H9 (cell line): ENCODE data around the gene MCM3. TPM values are rescaled to one million over a fixed set of nuclear protein-coding genes. Genes with fewer than 3 reads are reported as not detected.

Source experiments
- DNase-seq: peaks from one replicate; pipeline ENCODE4 v3.0.0-alpha.2; 2017
- H2AFZ ChIP-seq: one replicate; pipeline ENCODE4 v1.6.1; 2013; ENCODE audit warnings: mild to moderate bottlenecking, low read length, control low read depth, moderate library complexity
- H2AK5ac ChIP-seq: 2 replicates; pipeline ENCODE4 v1.6.1; 2013; ENCODE audit warnings: low read length, control low read depth, mixed read lengths; ENCODE audit not compliant: insufficient read length
- H2BK120ac ChIP-seq: one replicate; pipeline ENCODE4 v1.6.1; 2013; ENCODE audit warnings: low read depth, mild to moderate bottlenecking, low read length, control low read depth, inconsistent platforms; ENCODE audit not compliant: poor library complexity, severe bottlenecking
- H2BK12ac ChIP-seq: 2 replicates; pipeline ENCODE4 v1.6.1; 2013; ENCODE audit warnings: low read length, control low read depth, mixed read lengths, low read depth; ENCODE audit not compliant: insufficient read length
- H2BK15ac ChIP-seq: 2 replicates; pipeline ENCODE4 v1.6.1; 2013; ENCODE audit warnings: low read depth, low read length, control low read depth
- H2BK20ac ChIP-seq: one replicate; pipeline ENCODE4 v1.6.1; 2013; ENCODE audit warnings: low read depth, mild to moderate bottlenecking, low read length, control low read depth, inconsistent platforms; ENCODE audit not compliant: poor library complexity, severe bottlenecking
- H2BK5ac ChIP-seq: 2 replicates; pipeline ENCODE4 v1.6.1; 2013; ENCODE audit warnings: low read length, control low read depth, mixed read lengths; ENCODE audit not compliant: insufficient read length
- H3K14ac ChIP-seq: 2 replicates; pipeline ENCODE4 v1.6.1; 2013; ENCODE audit warnings: low read length, control low read depth; ENCODE audit not compliant: insufficient read depth
- H3K18ac ChIP-seq: 2 replicates; pipeline ENCODE4 v1.6.1; 2013; ENCODE audit warnings: low read depth, mild to moderate bottlenecking, mixed read lengths, low read length, control low read depth; ENCODE audit not compliant: insufficient read length
- H3K23ac ChIP-seq: 2 replicates; pipeline ENCODE4 v1.6.1; 2013; ENCODE audit warnings: low read length, control low read depth, mixed read lengths, low read depth; ENCODE audit not compliant: insufficient read length
- H3K23me2 ChIP-seq: 2 replicates; pipeline ENCODE4 v1.6.1; 2013; ENCODE audit warnings: low read depth, mild to moderate bottlenecking, mixed read lengths, low read length, control low read depth; ENCODE audit not compliant: insufficient read length, poor library complexity, severe bottlenecking
- H3K27ac ChIP-seq: 2 replicates; pipeline ENCODE4 v1.5.1; 2013; ENCODE audit warnings: low read length, control low read depth, mixed read lengths, low read depth; ENCODE audit not compliant: insufficient read length
- H3K27me3 ChIP-seq: 2 replicates; pipeline ENCODE4 v1.6.1; 2013; ENCODE audit warnings: low read length, control low read depth, inconsistent platforms; ENCODE audit not compliant: insufficient read depth
- H3K4ac ChIP-seq: 2 replicates; pipeline ENCODE4 v1.6.1; 2013; ENCODE audit warnings: low read depth, mild to moderate bottlenecking, control low read depth, inconsistent platforms, low read length, moderate library complexity
- H3K4me1 ChIP-seq: 2 replicates; pipeline ENCODE4 v1.6.1; 2013; ENCODE audit warnings: low read length, control low read depth, inconsistent platforms; ENCODE audit not compliant: insufficient read depth
- H3K4me2 ChIP-seq: 2 replicates; pipeline ENCODE4 v1.6.1; 2013; ENCODE audit warnings: low read length, control low read depth, mixed read lengths; ENCODE audit not compliant: insufficient read length, insufficient read depth
- H3K56ac ChIP-seq: 2 replicates; pipeline ENCODE4 v1.6.1; 2013; ENCODE audit warnings: low read depth, mild to moderate bottlenecking, mixed read lengths, low read length, control low read depth; ENCODE audit not compliant: insufficient read length
- H3K79me1 ChIP-seq: 2 replicates; pipeline ENCODE4 v1.6.1; 2013; ENCODE audit warnings: low read depth, mild to moderate bottlenecking, moderate library complexity, low read length, control low read depth, inconsistent platforms; ENCODE audit not compliant: insufficient read depth, poor library complexity, severe bottlenecking
- H3K79me2 ChIP-seq: 2 replicates; pipeline ENCODE4 v1.6.1; 2013; ENCODE audit warnings: low read length, control low read depth, inconsistent platforms; ENCODE audit not compliant: insufficient read depth
- H3K9ac ChIP-seq: 2 replicates; pipeline ENCODE4 v1.6.1; 2013; ENCODE audit warnings: low read length, control low read depth, mixed read lengths; ENCODE audit not compliant: insufficient read length; ENCODE audit errors: extremely low read depth
- H3K9me3 ChIP-seq: one replicate; pipeline ENCODE4 v1.6.1; 2013; ENCODE audit warnings: low read depth, low read length, inconsistent platforms; ENCODE audit not compliant: control insufficient read depth
- H3T11ph ChIP-seq: one replicate; pipeline ENCODE4 v1.6.1; 2013; ENCODE audit warnings: mild to moderate bottlenecking, low read length, control low read depth, inconsistent platforms
- H4K20me1 ChIP-seq: one replicate; pipeline ENCODE4 v1.6.1; 2013; ENCODE audit not compliant: control insufficient read depth, insufficient read length, insufficient read depth
- H4K5ac ChIP-seq: 2 replicates; pipeline ENCODE4 v1.6.1; 2013; ENCODE audit warnings: low read depth, mild to moderate bottlenecking, mixed read lengths, low read length, control low read depth; ENCODE audit not compliant: insufficient read length
- H4K8ac ChIP-seq: replicated peaks from 2 replicates; pipeline ENCODE4 v1.6.1; 2013; ENCODE audit warnings: low read length, control low read depth, mixed read lengths, low read depth; ENCODE audit not compliant: insufficient read length
- H4K91ac ChIP-seq: 2 replicates; pipeline ENCODE4 v1.6.1; 2013; ENCODE audit warnings: low read depth, mild to moderate bottlenecking, moderate library complexity, mixed read lengths, low read length, control low read depth; ENCODE audit not compliant: insufficient read length
- H3K27ac Mint-ChIP-seq, 3 experiments: 2 replicates in 2 of 3; 3 replicates in 1 of 3; pipeline ENCODE4 v1.8.0; 2020 to 2021; ENCODE audit warnings: mixed read lengths in 3 of 3, mild to moderate bottlenecking in 1 of 3, moderate library complexity in 1 of 3
- H3K27me3 Mint-ChIP-seq: 2 replicates; pipeline ENCODE4 v1.8.0; 2021; ENCODE audit warnings: low read depth, mild to moderate bottlenecking, moderate library complexity, mixed read lengths
- H3K36me3 Mint-ChIP-seq, 3 experiments: 2 replicates in 2 of 3; 3 replicates in 1 of 3; pipeline ENCODE4 v1.8.0; 2020 to 2021; ENCODE audit warnings: low read depth in 3 of 3, mixed read lengths in 3 of 3; ENCODE audit not compliant: insufficient read depth in 1 of 3
- H3K4me1 Mint-ChIP-seq, 2 experiments: 2 replicates each; pipeline ENCODE4 v1.8.0; 2020; ENCODE audit warnings: mixed read lengths in 2 of 2
- H3K4me3 Mint-ChIP-seq, 2 experiments: 2 replicates in 1 of 2; 3 replicates in 1 of 2; pipeline ENCODE4 v1.8.0; 2020 to 2021; ENCODE audit warnings: mild to moderate bottlenecking in 2 of 2, mixed read lengths in 2 of 2, moderate library complexity in 1 of 2
- H3K9me3 Mint-ChIP-seq, 2 experiments: 2 replicates in 1 of 2; 3 replicates in 1 of 2; pipeline ENCODE4 v1.8.0; 2020; ENCODE audit warnings: mild to moderate bottlenecking in 2 of 2, mixed read lengths in 2 of 2, moderate library complexity in 1 of 2
- CTCF ChIP-seq: fragments of 200-600 bp; sonication (generic); conservative IDR thresholded peaks from 3 replicates; pipeline ENCODE4 v1.8.0; 2021; ENCODE audit warnings: antibody characterized with exemption, mild to moderate bottlenecking
- WGBS: extraction: QIAGEN DNeasy Blood & Tissue Kit; methylation state at CpG from one replicate; pipeline ENCODE4 v1.1.7; 2013; ENCODE audit warnings: missing lambda C conversion rate, low lambda C conversion rate, mixed read lengths; ENCODE audit not compliant: insufficient read length; ENCODE audit errors: extremely low coverage; 5-methylcytosine and 5-hydroxymethylcytosine counted together
- total RNA-seq: library from RNA; stranded (reverse); gene quantifications from 2 replicates; pipeline ENCODE4 v1.2.1, GENCODE V29; 2021

MCM3 gene
- total RNA-seq, 1 experiment from 2014 or later: 252 TPM

- Histone ChIP-seq H4K91ac (no peak overlapping the region), H3K4me2 (no peak overlapping the region), H2BK15ac (no peak overlapping the region), H3K23ac (no peak overlapping the region), H3K79me1 (no peaks in the 10 kb centered on the region), H2BK20ac (no peak overlapping the region), H2AK5ac (no peak overlapping the region), H3K4ac (no peak overlapping the region), H3K79me2 (no peaks in the 10 kb centered on the region), H3K18ac (no peak overlapping the region), H2BK120ac (no peak overlapping the region), H3K27ac (no peak overlapping the region), H2AFZ (no peak overlapping the region), H3K14ac (no peak overlapping the region), H3T11ph (no peak overlapping the region), H2BK12ac (no peak overlapping the region), H3K4me1 (no peaks in the 10 kb centered on the region; the same call in 1 of the 2 replicates), H3K56ac (no peak overlapping the region), H2BK5ac (no peak overlapping the region), H4K20me1 (no peaks in the 10 kb centered on the region), H4K8ac (no peak overlapping the region), H3K9ac (no peak overlapping the region), H3K23me2 (no peaks in the 10 kb centered on the region), H3K27me3 (no peaks in the 10 kb centered on the region), H3K9me3 (no peaks in the 10 kb centered on the region), H4K5ac (no peak overlapping the region)
- no peaks in the 10 kb centered on the region for H3K27me3 Mint-ChIP-seq
- H3K36me3 Mint-ChIP-seq: no peaks in the 10 kb centered on the region
- WGBS: no CpG with 5 or more reads among the region's 1 CpG
- peaks cover 3 to 4% of the 10 kb centered on the region in 2 experiments; a peak in 2 of 4 replicates for H3K4me1 Mint-ChIP-seq
- no peak overlapping the region for H3K4me3 Mint-ChIP-seq
- no peaks in the 10 kb centered on the region for H3K9me3 Mint-ChIP-seq
- H3K27ac Mint-ChIP-seq: no peak overlapping the region
- DNase-seq: no peak
- no peak for TF ChIP-seq CTCF
Observed at GRCh38 chr6:52317211-52317610, 32.7 kb upstream of the MCM3 start.
